ENCODE data around the gene MAFF. TPM values are rescaled to one million over a fixed set of nuclear protein-coding genes. Genes with fewer than 3 reads are reported as not detected.

The MAFF gene
- total and polyA plus RNA-seq, 9 of the 15 experiments (the other 6 are each of a cell fraction or from before 2014, with no cell fraction given): 0.51 to 8.0 (median 5.4) TPM

DNA sequence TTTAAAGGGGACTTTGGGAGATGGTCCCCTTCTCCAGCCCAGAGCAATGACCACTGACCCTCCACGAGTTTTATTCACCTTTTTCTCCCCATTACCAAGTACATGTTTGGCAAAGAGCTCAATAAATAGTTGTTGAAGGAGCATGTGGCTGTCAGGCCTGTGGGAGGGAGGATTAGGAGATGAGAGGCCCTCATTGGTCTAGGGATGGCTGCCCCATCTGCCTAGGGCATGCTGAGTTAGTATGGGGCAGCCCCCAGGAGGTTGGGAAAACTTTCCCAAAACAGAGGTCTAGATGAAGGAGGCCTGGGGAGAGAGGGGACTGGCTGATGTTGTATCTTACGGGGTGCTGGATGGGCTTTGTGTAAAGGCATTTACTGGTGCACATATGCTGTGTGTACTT, 10.6 kb downstream of the MAFF start:
- Histone ChIP-seq H3K36me3 (ENCODE audit: control insufficient read depth, insufficient read depth, low read length) (peaks cover 5% of the 10 kb centered on the region; the same call in 1 of the 3 replicates), H3K9me1 (ENCODE audit: control insufficient read depth, insufficient read depth, low read length) (no peaks in the 10 kb centered on the region), H4K20me1 (replicated peaks; ENCODE audit: control insufficient read depth, insufficient read depth, low read length) (0 out of 2 replicates have a peak, but pooled peaks cover 9% of the 10 kb centered on the region), H2AFZ (ENCODE audit: low read depth, low read length) (no peak overlapping the region), H3K27ac (ENCODE audit: extremely low read depth, low read depth, low read length) (no peak overlapping the region), H3K27me3 (ENCODE audit: control insufficient read depth in 2 of 2, insufficient read depth in 2 of 2, low read length in 2 of 2) (no peaks in the 10 kb centered on the region), H3K9me3 (replicated peaks; ENCODE audit: control insufficient read depth, insufficient read depth, low read depth, low read length) (no peaks in the 10 kb centered on the region), H3K4me2 (ENCODE audit: insufficient read depth, low read length) (no peak overlapping the region), H3K79me2 (ENCODE audit: control insufficient read depth, insufficient read depth, low read length) (peaks cover 9% of the 10 kb centered on the region; the same call in 2 of the 3 replicates), H3K4me1 (replicated peaks in 1 of 2; ENCODE audit: control insufficient read depth in 2 of 2, insufficient read depth in 2 of 2, low read length in 2 of 2) (peaks cover 10 to 25% of the 10 kb centered on the region in 2 experiments; a peak in 4 of 5 replicates), H3K4me3 (no peak overlapping the region), H3K9ac (ENCODE audit: insufficient read depth in 1 of 2, low read depth in 2 of 2, low read length in 2 of 2) (no peak overlapping the region)
- in situ Hi-C loops (cut with MboI) (no loop called here), intact Hi-C loops (cut with micrococcal nuclease) (no loop called here)
- ChIA-PET POLR2A (interaction anchor here (1.1 to 4.9 kb wide), 4 partner anchors 9 to 31 kb away, joined by 3 to 44 read pairs (median 4); partner anchors contain the start of genes MAFF and PLA2G6), CTCF (ENCODE audit: low intra/inter-chr PET ratio) (no interaction called here)
- ATAC-seq: no peak
- 50% methylated on average over 2 of the region's 2 CpGs for WGBS (ENCODE audit: insufficient coverage, low coverage, missing lambda C conversion rate)
- no peak for TF ChIP-seq ZNF274 (IDR thresholded peaks at IDR 0.05; ENCODE audit: borderline replicate concordance, low read depth, low read length)
- no peak for TF ChIP-seq ERF (CRISPR knock-in tag; IDR thresholded peaks at IDR 0.05)
- TF ChIP-seq ZFP36 (IDR thresholded peaks at IDR 0.05; ENCODE audit: low read depth, low read length, partially characterized antibody): no peak
- no peak for TF ChIP-seq COPS2 (conservative IDR thresholded peaks at IDR 0.05)
- TF ChIP-seq RAD21 (CRISPR knock-in tag; conservative IDR thresholded peaks at IDR 0.05 in 1 of 2, IDR thresholded peaks at IDR 0.05 in 1 of 2): no peak
- TF ChIP-seq, protein P1, sequence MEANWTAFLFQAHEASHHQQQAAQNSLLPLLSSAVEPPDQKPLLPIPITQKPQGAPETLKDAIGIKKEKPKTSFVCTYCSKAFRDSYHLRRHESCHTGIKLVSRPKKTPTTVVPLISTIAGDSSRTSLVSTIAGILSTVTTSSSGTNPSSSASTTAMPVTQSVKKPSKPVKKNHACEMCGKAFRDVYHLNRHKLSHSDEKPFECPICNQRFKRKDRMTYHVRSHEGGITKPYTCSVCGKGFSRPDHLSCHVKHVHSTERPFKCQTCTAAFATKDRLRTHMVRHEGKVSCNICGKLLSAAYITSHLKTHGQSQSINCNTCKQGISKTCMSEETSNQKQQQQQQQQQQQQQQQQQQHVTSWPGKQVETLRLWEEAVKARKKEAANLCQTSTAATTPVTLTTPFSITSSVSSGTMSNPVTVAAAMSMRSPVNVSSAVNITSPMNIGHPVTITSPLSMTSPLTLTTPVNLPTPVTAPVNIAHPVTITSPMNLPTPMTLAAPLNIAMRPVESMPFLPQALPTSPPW (CRISPR knock-in tag; IDR thresholded peaks at IDR 0.05): no peak
- TF ChIP-seq PHF21A (IDR thresholded peaks at IDR 0.05; ENCODE audit: borderline replicate concordance, low read depth): no peak
- no peak for TF ChIP-seq EP400 (IDR thresholded peaks at IDR 0.05)
- no peak for FAIRE-seq
- no peak for DNase-seq (ENCODE audit: extremely low read depth in 1 of 4, low spot score in 3 of 4)
- no TSS peak for BruUV-seq (replicated peaks)
